Measurements from ENCODE around the gene IL4I1.

The IL4I1 gene

DNA sequence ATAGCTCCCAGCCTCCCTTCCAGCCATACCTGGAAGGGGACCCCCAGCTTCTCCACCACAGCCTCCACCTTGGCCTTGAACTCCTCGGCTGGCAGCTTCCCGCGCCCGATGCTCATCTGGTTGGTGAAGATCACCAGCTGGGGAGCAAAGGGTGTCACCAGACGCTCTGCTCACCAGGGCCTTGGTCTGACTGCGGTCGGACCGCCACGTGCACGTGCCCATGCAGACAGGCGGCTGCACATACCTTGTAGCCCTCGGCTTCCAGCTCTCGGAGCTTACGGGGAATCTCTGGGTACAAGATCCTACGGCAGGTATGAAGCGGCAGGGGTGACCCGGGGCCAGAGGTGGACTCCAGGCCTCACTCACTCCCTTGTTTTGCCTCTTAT is 32.8 kb downstream of the IL4I1 start:
- DNase-seq (ENCODE audit: low spot score) = no peak

GRCh38 chr19:49863254-49863934 is 33.3 kb downstream of the IL4I1 start:
- DNase-seq (ENCODE audit: low spot score) = no peak

GRCh38 chr19:49862391-49863253 is 34.1 kb downstream of the IL4I1 start:
- DNase-seq (ENCODE audit: low spot score) = no peak

GRCh38 chr19:49861541-49862378 is 34.9 kb downstream of the IL4I1 start:
- no peak for DNase-seq (ENCODE audit: low spot score)

GRCh38 chr19:49861107-49861506 is 35.6 kb downstream of the IL4I1 start:
- DNase-seq (ENCODE audit: low spot score) = peak; percentile 35

- DNase-seq (ENCODE audit: low spot score) = no peak
Observed at GRCh38 chr19:49860336-49861102, 36.2 kb downstream of the IL4I1 start.

GRCh38 chr19:49859682-49860335 is 36.9 kb downstream of the IL4I1 start:
- no peak for DNase-seq (ENCODE audit: low spot score)

- DNase-seq (ENCODE audit: low spot score) = no peak
Observed at GRCh38 chr19:49858088-49858985, 38.4 kb downstream of the IL4I1 start.

GRCh38 chr19:49857838-49858087 is 38.9 kb downstream of the IL4I1 start:
- no peak for DNase-seq (ENCODE audit: low spot score)

- no peak for DNase-seq (ENCODE audit: low spot score)
Observed at GRCh38 chr19:49857061-49857837, 39.4 kb downstream of the IL4I1 start.

DNA sequence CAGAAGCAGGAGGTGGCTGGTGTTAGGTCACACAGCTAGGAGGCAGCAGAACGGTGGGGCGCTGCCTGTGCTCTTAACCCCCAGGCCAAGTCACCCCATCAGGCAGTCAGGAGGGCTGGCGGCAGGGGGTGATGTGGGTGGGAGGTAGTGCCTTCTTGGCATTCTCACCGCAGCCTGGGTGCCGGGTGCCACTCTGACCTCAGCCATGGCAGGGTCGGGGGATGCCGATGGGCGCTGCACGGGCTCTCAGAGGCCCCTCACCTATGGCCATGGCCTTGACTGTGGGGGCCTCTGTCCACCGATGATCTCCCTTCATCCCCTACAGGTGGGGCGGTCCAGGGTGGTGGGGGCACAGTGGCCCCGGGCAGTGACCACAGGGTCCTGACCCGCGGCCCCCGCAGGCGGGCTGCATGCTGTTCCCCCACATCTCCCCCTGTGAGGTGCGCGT is 40.1 kb downstream of the IL4I1 start:
- no peak for DNase-seq (ENCODE audit: low spot score)

DNA sequence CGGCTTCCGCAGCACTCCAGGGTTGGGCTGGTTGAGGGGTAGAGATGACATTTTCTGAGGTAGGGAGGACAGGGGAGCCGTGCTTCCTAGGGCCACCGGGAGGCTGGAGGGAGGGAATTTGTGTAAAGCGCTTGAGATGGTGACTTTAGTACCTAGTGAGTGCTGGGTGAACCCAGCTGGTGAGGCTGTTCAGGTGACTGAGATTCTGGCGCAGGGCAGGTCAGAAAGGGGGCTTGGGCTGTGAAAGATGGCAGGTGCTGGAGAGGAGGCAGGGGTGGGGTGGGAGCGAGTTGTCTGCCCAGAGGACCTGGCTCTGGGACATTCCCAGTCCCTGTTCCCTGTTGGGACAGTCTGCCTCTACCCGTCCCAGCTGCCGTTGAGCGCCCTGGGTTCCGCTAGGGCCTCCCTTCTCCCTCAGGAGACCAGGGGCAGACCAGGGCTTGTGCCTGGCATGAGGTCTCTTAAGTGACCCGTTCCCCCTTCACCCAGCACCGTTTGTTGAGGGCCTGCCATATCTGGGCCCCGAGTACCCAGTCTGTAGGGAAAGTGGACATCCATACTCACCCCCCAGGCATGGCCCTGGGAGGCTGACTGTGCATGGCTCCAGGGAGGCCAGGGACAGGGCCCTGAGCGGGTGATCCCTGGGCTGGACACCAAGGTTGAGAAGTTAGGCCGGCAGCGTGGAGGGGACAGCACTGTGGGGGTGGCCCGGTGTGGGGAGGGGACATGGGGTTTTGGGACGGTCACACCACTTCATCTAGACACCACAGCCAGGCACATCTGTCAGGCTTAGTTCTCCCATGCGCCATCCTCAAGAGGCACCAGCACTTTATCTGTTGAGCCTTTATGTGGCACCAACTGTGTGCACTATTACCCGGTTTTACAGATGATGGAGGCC is 40.8 kb downstream of the IL4I1 start:
- DNase-seq (ENCODE audit: low spot score) = no peak

DNA sequence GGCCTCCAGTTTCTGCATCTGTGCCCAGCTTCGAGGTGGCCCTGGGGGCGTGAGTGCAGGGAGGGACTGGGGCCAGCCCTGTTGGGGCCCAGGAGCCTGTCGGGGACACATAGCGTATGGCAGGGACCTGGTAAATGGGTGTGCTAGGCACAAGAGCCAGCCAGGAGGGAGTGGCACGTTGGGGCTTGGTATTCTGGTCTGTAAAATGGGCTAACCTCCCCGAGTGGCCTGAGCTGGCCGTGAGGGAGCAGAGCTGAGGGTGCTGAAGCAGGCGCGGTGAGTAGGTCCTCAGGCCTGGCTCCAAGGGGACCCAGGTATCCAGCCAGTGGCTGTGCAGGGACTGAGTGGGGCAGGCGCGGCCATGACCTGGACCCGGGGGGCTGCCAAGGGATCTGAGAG is 41.4 kb downstream of the IL4I1 start:
- no peak for DNase-seq (ENCODE audit: low spot score)

DNA sequence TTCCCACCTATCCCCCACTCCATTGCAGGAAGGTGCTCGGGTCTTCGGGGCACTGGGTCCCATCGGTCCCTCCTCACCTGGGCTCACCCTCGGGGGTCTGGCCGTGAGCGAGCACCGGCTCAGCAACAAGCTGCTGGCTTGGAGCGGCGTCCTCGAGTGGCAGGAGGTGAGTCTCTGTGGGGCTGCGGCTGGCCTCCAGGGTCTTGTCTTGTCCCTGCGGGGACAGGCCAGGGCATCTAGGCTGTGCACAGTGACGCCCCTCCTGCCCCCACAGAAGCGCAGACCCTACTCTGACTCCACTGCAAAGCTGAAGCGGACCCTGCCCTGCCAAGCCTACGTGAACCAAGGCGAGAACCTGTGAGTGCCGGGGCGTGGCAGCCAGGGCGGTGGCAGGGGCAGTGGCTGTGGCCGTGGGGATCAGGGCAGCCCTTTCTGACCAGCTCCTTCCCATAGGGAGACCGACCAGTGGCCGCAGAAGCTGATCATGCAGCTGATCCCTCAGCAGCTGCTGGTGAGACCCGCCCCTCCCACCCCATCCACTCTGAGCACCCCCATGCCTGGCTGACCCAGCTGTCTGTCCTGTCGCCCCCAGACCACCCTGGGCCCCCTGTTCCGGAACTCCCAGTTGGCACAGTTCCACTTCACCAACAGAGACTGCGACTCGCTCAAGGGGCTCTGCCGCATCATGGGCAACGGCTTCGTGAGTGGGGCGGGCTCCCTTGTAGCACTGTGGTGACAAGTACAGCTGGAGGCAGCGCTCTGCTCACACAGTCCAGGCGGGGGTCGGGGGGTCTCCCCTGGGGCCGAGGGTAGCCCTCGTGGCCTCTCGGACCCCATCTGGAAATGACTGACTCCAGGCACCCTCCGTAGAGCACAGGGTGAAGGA is 42.1 kb downstream of the IL4I1 start:
- DNase-seq (ENCODE audit: low spot score) = no peak

- DNase-seq (ENCODE audit: low spot score) = no peak
Observed at GRCh38 chr19:49853852-49854377, 42.8 kb downstream of the IL4I1 start.

- no peak for DNase-seq (ENCODE audit: low spot score)
Observed at GRCh38 chr19:49852631-49853126, 44.0 kb downstream of the IL4I1 start.
